Stimulated activated memory B cell treated with anti-CD40 and anti-IgM and Interleukin-4, amounts not matched to agents 10 μg/mL and 1 μg/mL and 100 μg/mL, for 72 hours (primary cell): ENCODE results near the gene SPRED1.

ENCODE experiments used
- ATAC-seq: fragments of 150-1000 bp; cut with Tn5 transposase; 2 replicates; pipeline ENCODE4 v1.10.0; 2021
- H3K27ac Mint-ChIP-seq: one replicate; pipeline ENCODE4 v1.8.0; 2022; ENCODE audit warnings: mild to moderate bottlenecking, mixed read lengths
- H3K27me3 Mint-ChIP-seq: one replicate; pipeline ENCODE4 v1.8.0; 2022; ENCODE audit warnings: mixed read lengths
- H3K36me3 Mint-ChIP-seq: one replicate; pipeline ENCODE4 v1.8.0; 2022; ENCODE audit warnings: mixed read lengths
- H3K4me1 Mint-ChIP-seq: one replicate; pipeline ENCODE4 v1.8.0; 2022; ENCODE audit warnings: mixed read lengths
- H3K4me3 Mint-ChIP-seq: one replicate; pipeline ENCODE4 v1.8.0; 2022; ENCODE audit warnings: mild to moderate bottlenecking, moderate library complexity, mixed read lengths
- H3K9me3 Mint-ChIP-seq: one replicate; pipeline ENCODE4 v1.8.0; 2022; ENCODE audit warnings: mixed read lengths

SPRED1 gene

DNA sequence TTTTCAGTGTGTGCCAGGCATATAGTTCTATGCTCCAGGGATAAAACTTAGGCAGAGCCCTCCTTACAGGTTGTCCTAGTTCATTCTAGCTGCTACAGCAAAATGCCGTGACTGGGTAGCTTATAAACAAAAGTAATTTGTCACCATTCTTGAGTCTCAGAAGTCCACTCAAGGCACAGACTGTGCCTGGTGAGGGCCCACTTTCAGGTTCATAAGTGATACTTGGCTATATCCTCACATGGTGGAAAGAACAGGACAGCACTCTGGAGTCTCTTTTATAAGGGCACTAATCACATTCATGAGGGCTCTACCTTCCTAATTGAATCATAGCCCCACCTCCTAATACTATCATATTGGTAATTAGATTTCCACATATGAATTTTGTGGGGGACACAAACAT lies 80.1 kb downstream of the SPRED1 start:
- H3K27me3 Mint-ChIP-seq, result no peaks in the 10 kb centered on the region
- H3K27ac Mint-ChIP-seq, result no peak overlapping the region
- no peak for ATAC-seq
- no peaks in the 10 kb centered on the region for H3K36me3 Mint-ChIP-seq
- no peaks in the 10 kb centered on the region for H3K9me3 Mint-ChIP-seq
- H3K4me1 Mint-ChIP-seq, result no peaks in the 10 kb centered on the region
- no peak overlapping the region for H3K4me3 Mint-ChIP-seq

GRCh38 chr15:38335116-38335515 lies 82.5 kb downstream of the SPRED1 start:
- Mint-ChIP-seq H3K4me1 (no peaks in the 10 kb centered on the region), H3K4me3 (no peak overlapping the region), H3K27me3 (no peaks in the 10 kb centered on the region), H3K36me3 (no peaks in the 10 kb centered on the region), H3K27ac (no peak overlapping the region), H3K9me3 (no peaks in the 10 kb centered on the region)
- no peak for ATAC-seq

DNA sequence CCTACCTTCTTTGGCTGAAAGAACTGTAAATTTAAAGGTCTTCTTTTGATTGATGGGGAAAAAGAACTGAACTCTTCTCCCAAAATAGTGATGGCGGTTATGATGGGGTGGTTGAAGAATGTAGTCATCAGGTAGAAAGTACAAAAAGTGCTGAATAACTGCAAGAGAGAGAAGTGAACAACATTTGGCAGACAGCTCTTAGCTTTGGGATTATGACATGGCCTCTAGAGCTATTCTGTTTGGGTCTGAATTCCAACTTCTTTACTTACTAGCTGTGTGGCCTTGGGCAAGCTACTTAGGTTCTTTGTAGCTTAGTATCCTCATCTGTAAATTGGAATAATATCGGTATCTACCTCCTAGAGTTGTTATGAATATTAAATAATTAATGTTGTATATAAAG lies 91.7 kb downstream of the SPRED1 start:
- Mint-ChIP-seq H3K36me3 (peaks cover 10% of the 10 kb centered on the region), H3K27me3 (no peaks in the 10 kb centered on the region), H3K4me3 (no peak overlapping the region), H3K9me3 (no peaks in the 10 kb centered on the region), H3K4me1 (no peaks in the 10 kb centered on the region), H3K27ac (no peak overlapping the region)
- no peak for ATAC-seq

- ATAC-seq, result no peak
- Mint-ChIP-seq H3K9me3 (no peaks in the 10 kb centered on the region), H3K27me3 (no peaks in the 10 kb centered on the region), H3K27ac (no peak overlapping the region), H3K36me3 (no peaks in the 10 kb centered on the region), H3K4me3 (no peak overlapping the region), H3K4me1 (no peaks in the 10 kb centered on the region)
Observed at GRCh38 chr15:38349251-38349650, 96.6 kb downstream of the SPRED1 start.

DNA sequence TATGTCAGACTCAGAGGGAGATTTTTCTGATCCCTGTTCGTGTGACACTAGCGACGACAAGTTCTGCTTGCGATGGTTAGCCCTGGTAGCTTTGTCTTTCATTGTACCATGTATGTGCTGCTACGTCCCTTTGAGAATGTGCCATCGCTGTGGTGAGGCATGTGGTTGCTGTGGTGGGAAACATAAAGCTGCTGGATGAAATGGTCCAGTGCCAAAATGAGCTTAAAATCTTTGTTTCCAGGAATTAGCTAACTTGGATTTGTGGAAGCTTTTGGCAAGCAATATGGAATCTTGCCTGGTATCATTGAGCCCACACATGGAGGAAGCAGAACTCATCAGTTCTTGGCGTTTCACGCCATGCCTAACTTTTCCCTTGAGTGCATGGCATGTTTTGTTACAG lies 98.8 kb downstream of the SPRED1 start:
- Mint-ChIP-seq H3K27ac (no peak overlapping the region), H3K36me3 (no peaks in the 10 kb centered on the region), H3K4me1 (no peaks in the 10 kb centered on the region), H3K27me3 (no peaks in the 10 kb centered on the region), H3K9me3 (no peaks in the 10 kb centered on the region), H3K4me3 (no peak overlapping the region)
- ATAC-seq, result no peak

DNA sequence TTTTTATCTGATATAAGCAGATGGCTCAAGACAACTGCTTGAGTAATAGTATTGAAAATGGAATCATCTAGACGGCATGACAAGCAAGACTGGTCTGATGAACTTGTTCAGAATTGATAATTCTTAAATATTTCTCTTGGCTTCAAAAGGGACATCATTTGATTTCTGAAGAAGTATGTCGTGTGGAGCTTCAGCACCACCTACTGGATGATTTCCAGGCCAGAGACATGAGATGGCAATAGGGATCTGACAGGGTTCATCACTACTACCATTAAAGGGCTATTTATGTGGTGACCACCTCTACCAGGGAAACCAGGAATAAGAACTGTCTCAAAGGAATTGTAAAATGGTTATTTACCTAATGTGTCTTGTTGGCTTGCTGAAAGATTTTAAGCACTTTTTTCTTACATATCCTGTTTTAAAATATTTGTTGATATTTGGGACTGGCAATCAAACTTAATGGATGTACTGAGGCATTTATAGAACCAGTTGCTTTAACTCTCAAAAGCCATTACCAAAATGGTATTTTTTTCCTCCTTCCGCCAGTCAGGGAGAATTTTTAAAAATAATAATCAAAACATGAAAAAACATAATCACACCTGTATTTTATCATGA lies 101.8 kb downstream of the SPRED1 start:
- no peak overlapping the region for H3K27ac Mint-ChIP-seq
- H3K36me3 Mint-ChIP-seq, result no peaks in the 10 kb centered on the region
- peak; percentile 47 for ATAC-seq
- no peaks in the 10 kb centered on the region for H3K4me1 Mint-ChIP-seq
- H3K9me3 Mint-ChIP-seq, result no peaks in the 10 kb centered on the region
- H3K27me3 Mint-ChIP-seq, result no peaks in the 10 kb centered on the region
- H3K4me3 Mint-ChIP-seq, result no peak overlapping the region

- H3K27me3 Mint-ChIP-seq, result peaks cover 43% of the 10 kb centered on the region
- H3K36me3 Mint-ChIP-seq, result no peaks in the 10 kb centered on the region
- H3K9me3 Mint-ChIP-seq, result no peaks in the 10 kb centered on the region
- H3K27ac Mint-ChIP-seq, result no peak overlapping the region
- ATAC-seq, result no peak
- no peak overlapping the region for H3K4me3 Mint-ChIP-seq
- H3K4me1 Mint-ChIP-seq, result no peaks in the 10 kb centered on the region
Observed at GRCh38 chr15:38362355-38362754, 109.7 kb downstream of the SPRED1 start.

DNA sequence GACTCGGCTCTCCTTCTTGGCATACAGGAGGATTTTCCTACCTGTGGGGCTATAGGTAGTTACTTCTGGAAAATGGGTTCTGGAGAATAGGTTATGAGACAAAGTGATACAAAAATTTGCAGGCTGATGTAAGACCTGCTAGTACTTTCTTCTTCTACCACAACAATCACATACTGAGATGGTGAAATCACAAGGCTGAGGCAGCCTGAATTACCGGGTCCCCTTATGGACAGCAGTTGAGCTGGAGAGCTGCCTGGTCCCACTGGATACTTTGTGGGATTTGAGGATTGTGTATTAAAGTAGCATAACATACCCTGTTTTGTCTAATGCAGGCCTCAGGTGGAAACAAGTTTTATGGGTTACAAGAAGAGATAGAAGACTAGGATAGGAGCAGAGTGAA lies 114.8 kb downstream of the SPRED1 start:
- no peak overlapping the region for H3K27ac Mint-ChIP-seq
- no peaks in the 10 kb centered on the region for H3K9me3 Mint-ChIP-seq
- no peaks in the 10 kb centered on the region for H3K4me1 Mint-ChIP-seq
- H3K27me3 Mint-ChIP-seq, result peaks cover 39% of the 10 kb centered on the region
- no peak for ATAC-seq
- no peaks in the 10 kb centered on the region for H3K36me3 Mint-ChIP-seq
- no peak overlapping the region for H3K4me3 Mint-ChIP-seq

GRCh38 chr15:38369936-38370478 lies 117.4 kb downstream of the SPRED1 start:
- Mint-ChIP-seq H3K9me3 (no peaks in the 10 kb centered on the region), H3K4me3 (no peak overlapping the region), H3K4me1 (no peaks in the 10 kb centered on the region), H3K27me3 (peaks cover 30% of the 10 kb centered on the region), H3K27ac (no peak overlapping the region), H3K36me3 (no peaks in the 10 kb centered on the region)
- no peak for ATAC-seq

DNA sequence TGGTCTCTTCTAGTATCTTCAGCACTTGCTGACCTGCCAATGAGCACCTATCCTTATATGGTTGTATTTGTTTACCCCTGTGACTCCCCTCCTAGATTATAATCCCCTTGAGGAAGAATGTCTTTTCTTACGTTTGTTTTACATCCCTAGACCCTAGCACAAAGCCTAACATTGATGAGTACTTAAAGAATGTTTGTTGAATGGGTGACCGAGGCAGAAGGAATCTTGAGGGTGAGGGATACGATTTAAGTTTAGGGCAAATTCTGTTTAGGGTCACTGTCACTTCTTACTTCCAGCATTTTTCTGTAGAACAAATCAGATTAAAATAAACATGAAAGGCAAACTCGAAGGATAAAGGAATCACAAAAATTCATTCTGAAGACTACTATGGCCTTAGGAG lies 120.4 kb downstream of the SPRED1 start:
- Mint-ChIP-seq H3K27me3 (peaks cover 20% of the 10 kb centered on the region), H3K4me3 (no peak overlapping the region), H3K9me3 (no peaks in the 10 kb centered on the region), H3K36me3 (no peaks in the 10 kb centered on the region), H3K4me1 (no peaks in the 10 kb centered on the region), H3K27ac (no peak overlapping the region)
- no peak for ATAC-seq

- no peak for ATAC-seq
- no peak overlapping the region for H3K4me3 Mint-ChIP-seq
- no peaks in the 10 kb centered on the region for H3K4me1 Mint-ChIP-seq
- H3K36me3 Mint-ChIP-seq, result no peaks in the 10 kb centered on the region
- H3K27me3 Mint-ChIP-seq, result peaks cover 27% of the 10 kb centered on the region
- H3K9me3 Mint-ChIP-seq, result no peaks in the 10 kb centered on the region
- no peak overlapping the region for H3K27ac Mint-ChIP-seq
Observed at GRCh38 chr15:38374029-38374428, 121.4 kb downstream of the SPRED1 start.

DNA sequence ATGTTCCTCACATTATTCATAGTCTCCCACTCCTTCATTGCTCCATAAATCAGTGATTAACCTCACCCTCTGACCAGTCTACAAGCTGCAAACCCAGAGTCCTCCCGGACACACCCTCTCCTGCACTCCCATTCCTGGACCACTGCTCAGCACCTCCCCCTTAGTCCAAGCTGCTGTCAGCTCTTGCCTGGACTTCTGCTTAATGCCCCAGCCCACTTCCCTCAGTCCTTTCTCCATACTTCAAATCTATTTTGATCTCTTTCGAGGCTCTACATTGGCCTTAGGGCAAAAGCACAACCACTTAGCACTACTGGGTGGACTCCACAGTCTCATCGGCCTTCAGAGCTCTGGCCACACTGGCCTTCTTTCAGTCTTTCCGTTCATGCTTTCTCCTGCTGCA lies 121.9 kb downstream of the SPRED1 start:
- Mint-ChIP-seq H3K27me3 (peaks cover 32% of the 10 kb centered on the region), H3K4me1 (no peaks in the 10 kb centered on the region), H3K4me3 (no peak overlapping the region), H3K9me3 (no peaks in the 10 kb centered on the region), H3K27ac (no peak overlapping the region), H3K36me3 (no peaks in the 10 kb centered on the region)
- no peak for ATAC-seq

GRCh38 chr15:38376081-38376480 lies 123.4 kb downstream of the SPRED1 start:
- H3K4me1 Mint-ChIP-seq, result no peaks in the 10 kb centered on the region
- ATAC-seq, result no peak
- H3K4me3 Mint-ChIP-seq, result no peak overlapping the region
- H3K27me3 Mint-ChIP-seq, result peaks cover 46% of the 10 kb centered on the region
- no peak overlapping the region for H3K27ac Mint-ChIP-seq
- no peaks in the 10 kb centered on the region for H3K36me3 Mint-ChIP-seq
- no peaks in the 10 kb centered on the region for H3K9me3 Mint-ChIP-seq

DNA sequence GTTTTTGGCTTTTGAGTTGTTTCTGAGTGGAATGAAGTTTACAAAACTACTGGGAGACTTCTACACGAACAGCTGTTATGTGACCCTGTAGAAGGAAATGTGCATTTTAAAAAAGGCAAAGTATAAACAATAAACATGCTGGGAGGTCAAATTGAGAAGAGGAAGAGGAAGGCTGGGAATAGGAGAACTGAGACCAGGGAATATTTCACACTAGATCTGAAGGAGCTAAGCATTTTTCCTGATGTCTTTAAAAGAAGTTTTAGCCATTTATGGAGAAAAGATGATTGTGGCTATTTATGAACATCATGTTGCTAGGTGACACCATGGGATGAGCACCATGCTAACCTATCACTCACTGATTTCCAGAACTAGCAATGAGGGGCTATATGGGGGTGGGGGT lies 125.0 kb downstream of the SPRED1 start:
- Mint-ChIP-seq H3K9me3 (no peaks in the 10 kb centered on the region), H3K27ac (no peak overlapping the region), H3K36me3 (no peaks in the 10 kb centered on the region), H3K4me3 (no peak overlapping the region), H3K4me1 (no peaks in the 10 kb centered on the region), H3K27me3 (peaks cover 50% of the 10 kb centered on the region)
- ATAC-seq, result no peak

- no peaks in the 10 kb centered on the region for H3K36me3 Mint-ChIP-seq
- H3K27me3 Mint-ChIP-seq, result peaks cover 50% of the 10 kb centered on the region
- no peak overlapping the region for H3K4me3 Mint-ChIP-seq
- no peak overlapping the region for H3K27ac Mint-ChIP-seq
- ATAC-seq, result no peak
- no peaks in the 10 kb centered on the region for H3K4me1 Mint-ChIP-seq
- H3K9me3 Mint-ChIP-seq, result no peaks in the 10 kb centered on the region
Observed at GRCh38 chr15:38378161-38378560, 125.5 kb downstream of the SPRED1 start.

DNA sequence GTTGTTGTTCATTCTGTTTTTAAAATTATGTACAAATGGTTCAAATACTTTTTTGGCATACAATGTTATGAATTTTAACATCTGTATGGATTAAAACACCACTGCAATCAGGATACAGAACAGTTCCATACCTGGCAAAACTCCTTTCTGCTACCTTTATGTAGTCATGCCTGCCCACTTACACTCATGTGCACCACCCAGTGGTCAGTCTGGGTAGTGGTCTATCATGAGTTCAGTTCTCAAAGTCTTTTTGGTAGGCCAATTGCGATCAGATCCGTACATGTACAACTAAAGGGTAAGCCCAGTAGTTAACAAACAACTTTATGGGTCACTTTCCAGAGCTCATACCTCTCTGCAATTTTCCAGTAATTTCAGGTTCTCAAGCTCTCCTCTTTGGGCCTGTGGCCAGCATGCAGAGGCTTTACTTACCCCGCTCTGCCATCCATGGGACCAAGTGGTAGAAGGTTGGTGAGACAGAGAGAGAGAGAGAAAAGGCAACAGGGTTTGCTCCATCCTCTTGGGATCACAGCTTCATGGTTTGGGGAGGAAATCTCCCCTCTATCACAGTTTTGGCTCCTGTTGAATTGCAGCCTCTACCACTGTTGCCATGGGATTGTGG lies 137.4 kb downstream of the SPRED1 start:
- Mint-ChIP-seq H3K4me3 (no peak overlapping the region), H3K9me3 (no peaks in the 10 kb centered on the region), H3K27me3 (peaks cover 34% of the 10 kb centered on the region), H3K36me3 (no peaks in the 10 kb centered on the region), H3K4me1 (no peaks in the 10 kb centered on the region), H3K27ac (no peak overlapping the region)
- peak; percentile 62 for ATAC-seq
